ENCODE results near the gene JMJD8. TPM values are rescaled to one million over a fixed set of nuclear protein-coding genes. Genes with fewer than 3 reads are reported as not detected.
A peak's percentile ranks its signal among the peaks of the same experiment; 100 is the strongest.

The JMJD8 gene
- total and polyA plus RNA-seq, 8 donors: 24.2 to 229 (median 83.3) TPM

GRCh38 chr16:706189-707061, 22.3 kb upstream of the JMJD8 start:
- TF ChIP-seq EP300 (IDR thresholded peaks at IDR 0.05): no peak
- TF ChIP-seq CTCF (IDR thresholded peaks at IDR 0.05): no peak
- no peak for TF ChIP-seq POLR2AphosphoS5 (IDR thresholded peaks at IDR 0.05)
- no peak for TF ChIP-seq POLR2A (IDR thresholded peaks at IDR 0.05)
- peak overlapping the region in 1 of 5 donors; percentile 9 for H3K27ac ChIP-seq
- H3K4me3 ChIP-seq: peak overlapping the region in 2 of 4 donors; percentile 18 to 24
- intact Hi-C loops (cut with DNase I; ENCODE audit: low total_unique reads): no loop called here
- no peak for DNase-seq
- no peaks in the 10 kb centered on the region for H3K9me3 ChIP-seq
- peaks cover 7 to 31% (median 23%) of the 10 kb centered on the region in 4 donors for H3K4me1 ChIP-seq
- WGBS, 5 donors: 4 to 6% (median 5%) methylated on average over 37 to 49 of the region's 49 CpGs
- peaks cover 67 to 100% (median 97%) of the 10 kb centered on the region in 3 donors for H3K27me3 ChIP-seq
- no peaks in the 10 kb centered on the region for H3K36me3 ChIP-seq

- DNase-seq: peak in 1 of 2 donors; percentile 65
- peak within 1 kb of the TSS in 1 of 5 donors; percentile 9 for H3K27ac ChIP-seq
- intact Hi-C loops (cut with DNase I; ENCODE audit: low total_unique reads): no loop called here
- TF ChIP-seq EP300 (IDR thresholded peaks at IDR 0.05): no peak
- TF ChIP-seq POLR2A (IDR thresholded peaks at IDR 0.05): no peak
- TF ChIP-seq POLR2AphosphoS5 (IDR thresholded peaks at IDR 0.05): no peak
- TF ChIP-seq CTCF (IDR thresholded peaks at IDR 0.05): no peak
- WGBS, 5 donors: 0 to 2% (median 1%) methylated on average over 18 to 113 of the region's 115 CpGs
- no peaks in the 10 kb centered on the region for H3K36me3 ChIP-seq
- H3K9me3 ChIP-seq: no peaks in the 10 kb centered on the region
- peaks cover 10 to 37% (median 26%) of the 10 kb centered on the region in 4 donors for H3K4me1 ChIP-seq
- peak within 1 kb of the TSS; percentile 9 to 24 (median 20) for H3K4me3 ChIP-seq
- peaks cover 68 to 100% (median 97%) of the 10 kb centered on the region in 3 donors for H3K27me3 ChIP-seq
These were observed 21.5 kb upstream of the JMJD8 start, which contains the start of gene FBXL16 for GRCh38 chr16:705431-706188. Gene FBXL16 (minus strand): TSS chr16:705801. CDS start chr16:697405, 8,396 bp downstream.

DNA sequence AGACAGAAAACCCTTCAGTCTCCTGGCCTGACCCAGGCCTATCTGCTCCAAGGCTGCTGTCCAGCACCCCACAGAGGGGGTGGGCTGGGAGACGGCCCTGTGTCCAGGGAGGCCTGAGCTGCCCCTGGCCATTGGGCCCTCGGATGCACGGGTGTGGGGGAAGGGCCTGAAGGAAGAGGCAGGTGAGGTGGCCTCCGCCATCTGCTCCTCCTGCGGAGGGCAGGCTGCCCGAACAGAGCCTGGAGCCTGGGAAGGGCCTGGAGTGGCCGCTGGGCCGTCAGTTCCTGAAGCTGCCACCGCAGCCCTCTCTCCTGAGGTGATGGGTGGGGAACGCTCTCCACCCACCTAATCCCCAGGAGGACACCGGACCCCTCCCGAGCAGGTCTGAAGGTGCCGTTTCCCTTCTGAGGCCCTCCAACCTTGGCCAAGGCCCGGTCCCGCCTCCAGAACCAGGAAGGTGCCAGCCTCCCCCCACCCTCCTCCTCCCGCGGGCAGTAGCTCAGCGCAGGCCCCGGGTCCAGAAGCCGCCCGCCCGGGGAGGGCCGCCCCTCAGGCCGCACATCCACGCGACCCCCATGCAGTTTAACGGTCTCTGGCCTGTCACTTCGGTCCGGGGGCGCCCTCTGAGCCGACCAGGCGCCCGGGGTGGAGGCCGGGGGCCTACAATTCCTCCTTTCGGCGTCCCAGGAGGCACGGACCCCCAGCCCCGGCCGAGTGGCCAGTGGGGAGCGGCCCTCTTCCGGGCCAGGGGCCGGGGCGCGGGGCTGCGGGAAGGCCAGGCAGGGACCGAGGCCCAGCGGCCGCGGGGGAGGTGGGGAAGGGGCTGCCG, 20.6 kb upstream of the JMJD8 start:
- H3K27me3 ChIP-seq: peaks cover 70 to 100% (median 97%) of the 10 kb centered on the region in 3 donors

More for the DNA sequence above, 20.6 kb upstream of the JMJD8 start:
- Histone ChIP-seq H3K27ac (no peak overlapping the region), H3K4me3 (peak overlapping the region; percentile 9 to 24 (median 20)), H3K4me1 (peaks cover 11 to 42% (median 28%) of the 10 kb centered on the region in 4 donors), H3K9me3 (no peaks in the 10 kb centered on the region), H3K36me3 (no peaks in the 10 kb centered on the region)
- DNase-seq: no peak
- TF ChIP-seq EP300 (IDR thresholded peaks at IDR 0.05): no peak
- no peak for TF ChIP-seq POLR2AphosphoS5 (IDR thresholded peaks at IDR 0.05)
- no peak for TF ChIP-seq POLR2A (IDR thresholded peaks at IDR 0.05)
- TF ChIP-seq CTCF (IDR thresholded peaks at IDR 0.05): no peak
- WGBS, 5 donors: 9 to 22% (median 13%) methylated on average over 9 to 50 of the region's 50 CpGs
- intact Hi-C loops (cut with DNase I; ENCODE audit: low total_unique reads): no loop called here

All from stomach (tissue), 9 donors.